BJ (cell line): ENCODE results near the gene PLA2G12A. TPM values are rescaled to one million over a fixed set of nuclear protein-coding genes. Genes with fewer than 3 reads are reported as not detected.

Source experiments
- CTCF ChIA-PET: fragments of 350-600 bp; formaldehyde crosslinking; extraction: SDS; loops from one replicate; lab custom pipeline; 2021; ENCODE audit warnings: antibody characterized with exemption, inconsistent platforms; lab: Yijun Ruan, JAX
- POLR2A ChIA-PET: fragments of 300-600 bp; sonication (Branson Sonifier 250); formaldehyde crosslinking; extraction: SDS; loops from one replicate; lab custom pipeline; 2021; ENCODE audit warnings: antibody characterized with exemption; lab: Charles Lee
- DNase-seq: peaks from one replicate; pipeline ENCODE4 v3.0.0-alpha.2; 2011; ENCODE audit warnings: low read depth
- H3K27me3 ChIP-seq: 2 replicates; pipeline ENCODE4 v1.6.0; 2011; ENCODE audit warnings: low read length; ENCODE audit not compliant: control insufficient read depth, insufficient read depth
- H3K36me3 ChIP-seq: 2 replicates; pipeline ENCODE4 v1.5.1; 2011; ENCODE audit warnings: low read length; ENCODE audit not compliant: control insufficient read depth, insufficient read depth
- H3K4me3 ChIP-seq: 2 replicates; pipeline ENCODE4 v1.5.1; 2011; ENCODE audit warnings: low read depth, mild to moderate bottlenecking, control low read depth, low read length
- CTCF ChIP-seq: IDR thresholded peaks from 2 replicates; pipeline ENCODE4 v1.5.1; 2011; ENCODE audit warnings: low read depth, mild to moderate bottlenecking, control low read depth, inconsistent platforms, low read length, moderate library complexity; ENCODE audit not compliant: insufficient read depth
- polyA plus RNA-seq: library from polyadenylated mRNA; depleted of rRNA; stranded (reverse); fragments of >200 nt; gene quantifications from 2 replicates; pipeline ENCODE4 v1.2.3, GENCODE V29; 2011

PLA2G12A gene
- polyA plus RNA-seq, 1 experiment: 52.7 TPM

GRCh38 chr4:109749388-109750082 lies 19.7 kb upstream of the PLA2G12A start:
- peaks cover 2% of the 10 kb centered on the region; the same call in 1 of the 2 replicates for H3K27me3 ChIP-seq
- H3K36me3 ChIP-seq: no peaks in the 10 kb centered on the region
- no peak for DNase-seq
- CTCF ChIA-PET: no interaction called here
- POLR2A ChIA-PET: no interaction called here
- no peak overlapping the region for H3K4me3 ChIP-seq
- no peak for TF ChIP-seq CTCF

- H3K27me3 ChIP-seq: peaks cover 2% of the 10 kb centered on the region
- CTCF ChIA-PET: no interaction called here
- DNase-seq: no peak
- POLR2A ChIA-PET: no interaction called here
- no peak for TF ChIP-seq CTCF
- H3K4me3 ChIP-seq: no peak overlapping the region
- no peaks in the 10 kb centered on the region for H3K36me3 ChIP-seq
Measured at GRCh38 chr4:109748114-109748513, 18.2 kb upstream of the PLA2G12A start.

GRCh38 chr4:109746728-109747127 lies 16.9 kb upstream of the PLA2G12A start:
- no peak for TF ChIP-seq CTCF
- Histone ChIP-seq H3K36me3 (no peaks in the 10 kb centered on the region), H3K27me3 (peaks cover 4% of the 10 kb centered on the region), H3K4me3 (no peak overlapping the region)
- POLR2A ChIA-PET: no interaction called here
- CTCF ChIA-PET: no interaction called here
- DNase-seq: no peak

- no peak for DNase-seq
- POLR2A ChIA-PET: no interaction called here
- Histone ChIP-seq H3K27me3 (peaks cover 4% of the 10 kb centered on the region), H3K36me3 (no peaks in the 10 kb centered on the region), H3K4me3 (no peak overlapping the region)
- no peak for TF ChIP-seq CTCF
- CTCF ChIA-PET: no interaction called here
Measured at GRCh38 chr4:109745830-109746229, 16.0 kb upstream of the PLA2G12A start.

GRCh38 chr4:109739547-109739946 lies 9.7 kb upstream of the PLA2G12A start:
- CTCF ChIA-PET: interaction anchor here (1.9 kb wide), 1 partner anchor 307 kb away, joined by 4 read pairs; no protein-coding TSS in a partner anchor
- DNase-seq: no peak
- POLR2A ChIA-PET: no interaction called here
- H3K4me3 ChIP-seq: no peak overlapping the region
- H3K27me3 ChIP-seq: peaks cover 2% of the 10 kb centered on the region
- no peaks in the 10 kb centered on the region for H3K36me3 ChIP-seq
- no peak for TF ChIP-seq CTCF
